A673 (cell line): Measurements from ENCODE around the gene CACNG4. TPM values are rescaled to one million over a fixed set of nuclear protein-coding genes. Genes with fewer than 3 reads are reported as not detected.

Source experiments
- BruUV-seq: library from RNA; stranded (reverse); fragments of 400-500 nt; replicated peaks from 2 replicates; lab custom pipeline; 2021; lab: Mats Ljungman, UMichigan
- CTCF ChIA-PET: fragments of 300-600 bp; sonication (Branson Sonifier 250); formaldehyde crosslinking; loops from one replicate; lab custom pipeline; 2022; ENCODE audit warnings: antibody characterized with exemption; lab: Charles Lee
- POLR2A ChIA-PET: fragments of 300-600 bp; sonication (Branson Sonifier 250); formaldehyde crosslinking; loops from one replicate; lab custom pipeline; 2022; ENCODE audit warnings: antibody characterized with exemption; ENCODE audit not compliant: low non-redundant PET; lab: Charles Lee
- DNase-seq: peaks from one replicate; pipeline ENCODE4 v3.0.0-alpha.2; 2015; ENCODE audit warnings: low spot score
- H3K27ac ChIP-seq: fragments of 200-600 bp; sonication (generic); 2 replicates; pipeline ENCODE4 v1.5.1; 2016; ENCODE audit warnings: mixed run types, low read depth, mild to moderate bottlenecking, mixed read lengths, antibody characterized with exemption, low read length; ENCODE audit not compliant: poor library complexity, severe bottlenecking
- H3K27me3 ChIP-seq: fragments of 200-600 bp; sonication (generic); replicated peaks from 2 replicates; pipeline ENCODE4 v1.6.1; 2017; ENCODE audit warnings: mixed run types, low read depth, mild to moderate bottlenecking, mixed read lengths, antibody characterized with exemption, low read length; ENCODE audit not compliant: insufficient read depth, poor library complexity
- H3K36me3 ChIP-seq: fragments of 200-600 bp; sonication (generic); 2 replicates; pipeline ENCODE4 v1.6.1; 2016; ENCODE audit warnings: mixed run types, mild to moderate bottlenecking, mixed read lengths, antibody characterized with exemption, low read length; ENCODE audit not compliant: insufficient read depth, poor library complexity, severe bottlenecking
- H3K4me1 ChIP-seq: fragments of 200-600 bp; sonication (generic); 2 replicates; pipeline ENCODE4 v1.6.1; 2017; ENCODE audit warnings: mixed run types, mild to moderate bottlenecking, mixed read lengths, antibody characterized with exemption, low read length; ENCODE audit not compliant: insufficient read depth, poor library complexity, severe bottlenecking
- H3K4me3 ChIP-seq: fragments of 200-600 bp; sonication (generic); 2 replicates; pipeline ENCODE4 v1.5.1; 2016; ENCODE audit warnings: low read depth, mixed run types, mild to moderate bottlenecking, mixed read lengths, low read length; ENCODE audit not compliant: poor library complexity, severe bottlenecking
- H3K9me3 ChIP-seq: fragments of 200-600 bp; sonication (generic); 2 replicates; pipeline ENCODE4 v1.6.1; 2016; ENCODE audit warnings: mixed run types, low read depth, mild to moderate bottlenecking, mixed read lengths, antibody characterized with exemption, low read length; ENCODE audit not compliant: poor library complexity, severe bottlenecking
- EZH2 ChIP-seq: fragments of 200-600 bp; sonication (generic); IDR thresholded peaks from 2 replicates; pipeline ENCODE4 v1.6.1; 2017; ENCODE audit warnings: borderline replicate concordance, low read depth, mild to moderate bottlenecking, mixed read lengths, antibody characterized with exemption, low read length; ENCODE audit not compliant: poor library complexity, severe bottlenecking
- intact Hi-C: fragments of 100-400 bp; cut with micrococcal nuclease; formaldehyde crosslinking; loops from one replicate; pipeline ENCODE4 v1.10.0; 2022; ENCODE audit not compliant: unreplicated experiment
- total RNA-seq: library from RNA; stranded (reverse); gene quantifications from 2 replicates; pipeline ENCODE4 v1.2.3, GENCODE V29; 2021
- TF ChIP-seq, protein P1 (sequence below): fragments of 300-800, 200-600 bp; sonication (generic); conservative IDR thresholded peaks from 2 replicates; pipeline ENCODE4 v1.5.1; 2017; ENCODE audit warnings: low read depth, mild to moderate bottlenecking, antibody characterized with exemption, low read length, moderate library complexity, mixed read lengths

Gene CACNG4
- total RNA-seq, 1 experiment from 2014 or later: 9.7 TPM

DNA sequence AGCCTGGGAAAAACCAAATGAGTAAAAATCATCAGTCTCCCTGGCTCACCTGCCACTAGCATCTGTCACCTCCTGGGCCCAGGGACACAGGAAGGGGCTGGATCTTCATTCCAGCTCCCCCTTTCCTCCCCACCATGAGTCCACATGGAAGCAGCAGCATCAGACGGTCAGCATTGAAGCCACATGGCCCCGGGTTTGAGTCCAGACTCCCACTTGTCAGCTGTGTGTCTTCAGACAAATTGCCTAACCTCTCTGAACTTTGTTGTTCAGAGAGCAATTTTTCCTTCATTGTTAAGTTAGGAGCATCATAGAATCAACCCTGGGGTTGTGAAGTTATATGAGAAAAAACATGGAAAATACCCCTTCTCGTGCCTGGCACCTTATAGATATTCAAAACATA, 10.7 kb downstream of the CACNG4 start:
- POLR2A ChIA-PET: no interaction called here
- H3K36me3 ChIP-seq: no peaks in the 10 kb centered on the region
- H3K4me3 ChIP-seq: no peak overlapping the region
- no peak overlapping the region for H3K27ac ChIP-seq
- H3K9me3 ChIP-seq: no peaks in the 10 kb centered on the region
- CTCF ChIA-PET: interaction anchor here (0.7 to 1.4 kb wide), 2 partner anchors 56 to 60 kb away, joined by 5 to 8 read pairs; no protein-coding TSS in a partner anchor
- no peaks in the 10 kb centered on the region for H3K27me3 ChIP-seq
- BruUV-seq: no TSS peak
- TF ChIP-seq, protein P1, sequence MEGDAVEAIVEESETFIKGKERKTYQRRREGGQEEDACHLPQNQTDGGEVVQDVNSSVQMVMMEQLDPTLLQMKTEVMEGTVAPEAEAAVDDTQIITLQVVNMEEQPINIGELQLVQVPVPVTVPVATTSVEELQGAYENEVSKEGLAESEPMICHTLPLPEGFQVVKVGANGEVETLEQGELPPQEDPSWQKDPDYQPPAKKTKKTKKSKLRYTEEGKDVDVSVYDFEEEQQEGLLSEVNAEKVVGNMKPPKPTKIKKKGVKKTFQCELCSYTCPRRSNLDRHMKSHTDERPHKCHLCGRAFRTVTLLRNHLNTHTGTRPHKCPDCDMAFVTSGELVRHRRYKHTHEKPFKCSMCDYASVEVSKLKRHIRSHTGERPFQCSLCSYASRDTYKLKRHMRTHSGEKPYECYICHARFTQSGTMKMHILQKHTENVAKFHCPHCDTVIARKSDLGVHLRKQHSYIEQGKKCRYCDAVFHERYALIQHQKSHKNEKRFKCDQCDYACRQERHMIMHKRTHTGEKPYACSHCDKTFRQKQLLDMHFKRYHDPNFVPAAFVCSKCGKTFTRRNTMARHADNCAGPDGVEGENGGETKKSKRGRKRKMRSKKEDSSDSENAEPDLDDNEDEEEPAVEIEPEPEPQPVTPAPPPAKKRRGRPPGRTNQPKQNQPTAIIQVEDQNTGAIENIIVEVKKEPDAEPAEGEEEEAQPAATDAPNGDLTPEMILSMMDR: no peak
- no peak for TF ChIP-seq EZH2
- intact Hi-C loops: loop anchor here (5.0 to 10.0 kb wide), 2 partner anchors 68 to 250 kb away; no protein-coding TSS in a partner anchor
- H3K4me1 ChIP-seq: no peaks in the 10 kb centered on the region
- no peak for DNase-seq

DNA sequence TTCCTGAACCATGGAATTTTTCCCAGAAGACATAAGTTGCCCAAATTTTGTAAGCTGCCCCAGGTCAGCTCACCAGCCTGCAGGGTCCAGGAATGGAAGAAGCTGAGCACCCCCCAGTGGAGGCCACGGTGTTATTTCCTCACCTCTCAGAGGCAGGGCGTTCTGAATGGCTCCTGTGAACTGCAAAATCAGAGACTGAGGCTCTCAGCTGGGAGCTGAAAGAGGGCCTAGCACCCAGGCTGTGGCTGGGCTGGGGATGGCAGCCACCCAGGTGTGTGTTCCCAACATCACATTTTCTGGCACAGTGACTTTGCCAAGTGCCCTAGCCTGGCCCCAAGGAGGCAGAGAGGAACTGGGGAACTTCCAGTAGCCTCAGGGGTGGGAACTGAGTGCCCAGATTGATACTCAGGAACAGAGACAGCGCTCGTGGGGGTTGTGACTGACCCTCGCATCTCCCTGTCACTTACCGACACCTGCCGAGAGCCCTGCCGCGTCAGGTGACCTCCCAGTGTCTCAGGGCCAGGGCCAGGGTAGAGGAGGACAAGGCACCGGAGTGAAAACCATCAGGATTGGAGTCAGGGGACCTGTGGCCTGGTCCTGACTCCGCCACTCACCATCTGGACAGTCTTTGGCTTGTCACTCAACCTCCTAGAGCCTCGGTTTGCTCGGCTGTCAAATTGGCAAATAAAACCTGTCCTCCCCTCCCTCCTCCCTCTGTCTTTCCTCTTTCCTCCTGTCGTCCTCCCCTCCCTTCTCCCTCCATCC, 11.3 kb downstream of the CACNG4 start:
- intact Hi-C loops: loop anchor here (5.0 to 10.0 kb wide), 2 partner anchors 68 to 251 kb away; no protein-coding TSS in a partner anchor
- peak; percentile 48 for DNase-seq
- TF ChIP-seq, protein P1: peak; percentile 51
- no peak for TF ChIP-seq EZH2
- Histone ChIP-seq H3K27me3 (no peaks in the 10 kb centered on the region), H3K4me3 (no peak overlapping the region), H3K27ac (no peak overlapping the region), H3K4me1 (no peaks in the 10 kb centered on the region), H3K36me3 (no peaks in the 10 kb centered on the region), H3K9me3 (no peaks in the 10 kb centered on the region)
- CTCF ChIA-PET: interaction anchor here (0.7 to 1.4 kb wide), 2 partner anchors 57 to 61 kb away, joined by 5 to 8 read pairs; no protein-coding TSS in a partner anchor
- BruUV-seq: no TSS peak
- POLR2A ChIA-PET: no interaction called here

DNA sequence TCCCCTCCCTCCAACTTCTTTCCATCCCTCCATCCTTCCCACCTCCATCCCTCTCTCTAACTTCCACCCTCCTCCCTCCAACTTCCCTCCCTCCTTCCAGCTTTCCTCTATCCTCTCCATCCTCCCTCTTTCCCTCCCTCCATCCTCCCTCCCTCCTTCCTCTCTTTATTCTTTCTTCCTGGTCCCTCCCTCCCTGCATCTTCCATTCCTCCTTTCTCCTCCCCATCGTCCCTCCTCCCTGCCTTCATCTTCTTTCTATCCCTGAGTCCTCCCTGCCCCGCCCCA, 11.8 kb downstream of the CACNG4 start:
- Histone ChIP-seq H3K4me3 (no peak overlapping the region), H3K36me3 (no peaks in the 10 kb centered on the region), H3K4me1 (no peaks in the 10 kb centered on the region), H3K27me3 (no peaks in the 10 kb centered on the region), H3K27ac (no peak overlapping the region), H3K9me3 (no peaks in the 10 kb centered on the region)
- no peak for DNase-seq
- POLR2A ChIA-PET: no interaction called here
- TF ChIP-seq EZH2: no peak
- TF ChIP-seq, protein P1: no peak
- BruUV-seq: no TSS peak
- CTCF ChIA-PET: no interaction called here
- intact Hi-C loops: loop anchor here (5.0 to 10.0 kb wide), 2 partner anchors 69 to 252 kb away; no protein-coding TSS in a partner anchor
